HEK293T (cell line): ENCODE measurements around the gene ICAM4.

ENCODE experiments used
- ARNT ChIP-seq: fragments of 450-650 bp; IDR thresholded peaks from 2 replicates; pipeline ENCODE4 v1.6.1; 2017; ENCODE audit warnings: mild to moderate bottlenecking
- BHLHE40 ChIP-seq: fragments of 450-650 bp; IDR thresholded peaks from 2 replicates; pipeline ENCODE4 v1.6.1; 2016; ENCODE audit warnings: mild to moderate bottlenecking, moderate library complexity, borderline replicate concordance
- ELF4 ChIP-seq: fragments of 450-650 bp; IDR thresholded peaks from 2 replicates; pipeline ENCODE4 v1.6.1; 2017; ENCODE audit warnings: antibody characterized with exemption
- FOXA1 ChIP-seq: fragments of 450-650 bp; IDR thresholded peaks from 2 replicates; pipeline ENCODE4 v1.6.1; 2016; ENCODE audit warnings: mild to moderate bottlenecking
- FOXM1 ChIP-seq: fragments of 450-650 bp; IDR thresholded peaks from 2 replicates; pipeline ENCODE4 v1.6.1; 2017; ENCODE audit warnings: mild to moderate bottlenecking, borderline replicate concordance
- HDGF ChIP-seq: fragments of 450-650 bp; IDR thresholded peaks from 2 replicates; pipeline ENCODE4 v1.6.1; 2017; ENCODE audit warnings: antibody characterized with exemption, borderline replicate concordance
- L3MBTL2 ChIP-seq: fragments of 450-650 bp; conservative IDR thresholded peaks from 2 replicates; pipeline ENCODE4 v1.6.1; 2016; ENCODE audit warnings: mild to moderate bottlenecking
- LEF1 ChIP-seq: fragments of 450-650 bp; IDR thresholded peaks from 2 replicates; pipeline ENCODE4 v1.6.1; 2017; ENCODE audit warnings: mild to moderate bottlenecking, borderline replicate concordance
- NFRKB ChIP-seq: fragments of 450-650 bp; IDR thresholded peaks from 2 replicates; pipeline ENCODE4 v1.6.1; 2016; ENCODE audit warnings: mild to moderate bottlenecking, moderate library complexity
- PKNOX1 ChIP-seq: fragments of 450-650 bp; IDR thresholded peaks from 2 replicates; pipeline ENCODE4 v1.6.1; 2016
- SP1 ChIP-seq: fragments of 450-650 bp; IDR thresholded peaks from 2 replicates; pipeline ENCODE4 v1.6.1; 2017
- SUZ12 ChIP-seq: fragments of 450-650 bp; IDR thresholded peaks from 2 replicates; pipeline ENCODE4 v1.6.1; 2016; ENCODE audit warnings: mild to moderate bottlenecking
- TARDBP ChIP-seq: fragments of 450-650 bp; IDR thresholded peaks from 2 replicates; pipeline ENCODE4 v1.6.1; 2016

- TF ChIP-seq SUZ12 (no peak), PKNOX1 (no peak), FOXM1 (no peak), HDGF (no peak), LEF1 (no peak), SP1 (no peak), BHLHE40 (no peak), FOXA1 (no peak), TARDBP (no peak), L3MBTL2 (no peak), ELF4 (no peak), NFRKB (no peak), ARNT (no peak)
These were observed 26.6 kb upstream of the ICAM4 start for GRCh38 chr19:10260141-10260584.
